HG03558 (cell line): Measurements from ENCODE around the gene ITGB3.

Experiments
- ATAC-seq: cut with Tn5 transposase; IDR thresholded peaks from one replicate; pipeline ENCODE4 v1.9.1; 2021; ENCODE audit warnings: moderate number of reproducible peaks; ENCODE audit not compliant: unreplicated experiment; ENCODE audit errors: extremely low read depth

The ITGB3 gene

GRCh38 chr17:47324224-47325020 is 70.8 kb downstream of the ITGB3 start:
- ATAC-seq = no peak

GRCh38 chr17:47325176-47325575 is 71.5 kb downstream of the ITGB3 start:
- ATAC-seq = no peak

GRCh38 chr17:47330548-47330947 is 76.9 kb downstream of the ITGB3 start:
- no peak for ATAC-seq

GRCh38 chr17:47332287-47332686 is 78.7 kb downstream of the ITGB3 start:
- no peak for ATAC-seq

GRCh38 chr17:47335101-47335936 is 81.7 kb downstream of the ITGB3 start:
- ATAC-seq = no peak

- ATAC-seq = no peak
Measured at GRCh38 chr17:47338026-47338425, 84.4 kb downstream of the ITGB3 start.

- no peak for ATAC-seq
Measured at GRCh38 chr17:47352848-47353247, 99.2 kb downstream of the ITGB3 start.

- no peak for ATAC-seq
Measured at GRCh38 chr17:47358652-47359051, 105.0 kb downstream of the ITGB3 start.
